Gastrocnemius medialis (tissue), 4 donors: ENCODE data around the gene TMEM39A. TPM values are rescaled to one million over a fixed set of nuclear protein-coding genes. Genes with fewer than 3 reads are reported as not detected.

Experiments used
- ATAC-seq, 2 donors: fragments of 150-250 bp; one replicate each; pipeline ENCODE4 v1.9.1; 2016
- DNase-seq, 2 donors: peaks; one replicate each; pipeline ENCODE4 v3.0.0-alpha.2; 2019
- H3K27ac ChIP-seq, 4 donors: fragments of 200-600 bp; sonication (generic); 1 replicate in 1 of 4; 2 replicates in 3 of 4; pipeline ENCODE4 v1.5.1; 2016 to 2018; ENCODE audit warnings: mild to moderate bottlenecking in 2 of 4, moderate library complexity in 1 of 4
- H3K27me3 ChIP-seq, 3 donors: fragments of 200-600 bp; sonication (generic) in 2 of 3; 1 replicate in 1 of 3; 2 replicates in 2 of 3; pipeline versions ENCODE4 v1.5.1 to v1.6.0; 2016 to 2019; ENCODE audit warnings: mild to moderate bottlenecking in 1 of 3, moderate library complexity in 1 of 3
- H3K36me3 ChIP-seq, 2 donors: fragments of 200-600 bp; sonication (generic) in 1 of 2; one replicate each; pipeline ENCODE4 v1.5.1; 2017 to 2018
- H3K4me1 ChIP-seq, 2 donors: fragments of 200-600 bp; sonication (generic) in 1 of 2; one replicate each; pipeline ENCODE4 v1.5.1; 2016 to 2017; ENCODE audit warnings: mild to moderate bottlenecking in 2 of 2
- H3K4me3 ChIP-seq, 4 donors: fragments of 200-600 bp; sonication (generic) in 3 of 4; 1 replicate in 1 of 4; 2 replicates in 3 of 4; pipeline ENCODE4 v1.5.1; 2016 to 2019; ENCODE audit warnings: mild to moderate bottlenecking in 2 of 4
- H3K9me3 ChIP-seq, 3 donors: fragments of 200-600 bp; sonication (generic) in 2 of 3; 1 replicate in 1 of 3; 2 replicates in 2 of 3; pipeline ENCODE4 v1.5.1; 2016 to 2019
- POLR2A ChIP-seq, 2 donors: fragments of 450-650 bp; IDR thresholded peaks; one replicate each; pipeline ENCODE4 v1.6.1; 2017; ENCODE audit warnings: antibody characterized with exemption in 2 of 2, mild to moderate bottlenecking in 2 of 2, moderate library complexity in 2 of 2
- in situ Hi-C, 4 donors: fragments of 200-750 bp; cut with MboI; loops; one replicate each; pipeline versions ENCODE4 v1.15.0 to v1.8.0; 2017; ENCODE audit warnings: low sequenced_read_pairs in 4 of 4
- intact Hi-C: fragments of 100-400 bp; cut with DNase I; formaldehyde crosslinking; loops from one replicate; pipeline ENCODE4 v1.15.1; 2023; ENCODE audit warnings: low total_unique reads
- total RNA-seq, 4 donors: library from RNA; depleted of rRNA; stranded (reverse); fragments of >200 nt; gene quantifications; one replicate each; pipeline versions ENCODE4 v1.1.0 to v1.2.3, GENCODE V29; 2016
- TF ChIP-seq, protein P1 (sequence below), 5 experiments: fragments of 450-650 bp in 3 of 5; fragments of 200-600 bp in 2 of 5; sonication (generic) in 2 of 5; IDR thresholded peaks in 4 of 5; conservative IDR thresholded peaks in 1 of 5; 1 replicate in 4 of 5; 2 replicates in 1 of 5; pipeline ENCODE4 v1.5.1; 2016 to 2019; ENCODE audit warnings: antibody characterized with exemption in 5 of 5, mild to moderate bottlenecking in 3 of 5, moderate library complexity in 3 of 5

The TMEM39A gene
- total RNA-seq, 4 donors from 2014 or later, result 9.0 to 21.2 (median 15.5) TPM

DNA sequence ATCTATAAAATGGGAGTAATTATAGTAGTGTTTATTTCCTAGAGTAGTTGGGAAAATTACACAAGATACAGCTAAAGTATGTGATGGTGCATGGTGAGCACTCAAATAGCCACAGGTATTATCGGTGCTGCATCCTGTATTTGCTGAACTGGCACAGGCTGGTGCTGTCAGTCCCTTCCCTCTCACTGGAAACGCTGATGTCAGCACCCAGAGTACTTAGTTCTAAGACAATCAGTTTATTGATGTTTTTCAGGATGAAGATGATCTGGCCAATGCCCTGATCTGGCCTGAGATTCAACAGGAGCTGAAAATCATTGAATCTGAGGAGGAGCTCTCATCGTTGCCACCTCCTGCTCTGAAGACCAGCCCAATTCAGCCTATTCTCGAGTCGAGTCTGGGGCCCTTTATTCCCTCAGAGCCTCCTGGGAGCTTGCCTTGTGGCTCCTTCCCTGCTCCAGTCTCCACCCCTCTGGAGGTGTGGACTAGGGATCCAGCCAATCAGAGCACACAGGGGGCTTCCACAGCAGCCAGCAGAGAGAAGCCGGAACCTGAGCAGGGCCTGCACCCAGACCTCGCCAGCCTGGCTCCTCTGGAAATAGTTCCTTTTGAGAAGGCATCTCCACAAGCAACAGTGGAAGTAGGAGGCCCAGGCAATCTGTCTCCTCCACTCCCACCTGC, 49.7 kb downstream of the TMEM39A start:
- intact Hi-C loops, result no loop called here
- H3K4me3 ChIP-seq, result no peak overlapping the region
- no peaks in the 10 kb centered on the region for H3K4me1 ChIP-seq
- no peaks in the 10 kb centered on the region for H3K27me3 ChIP-seq
- DNase-seq, result no peak
- no peaks in the 10 kb centered on the region for H3K9me3 ChIP-seq
- H3K27ac ChIP-seq, result no peak overlapping the region
- no peak for TF ChIP-seq POLR2A (IDR thresholded peaks at IDR 0.05)
- TF ChIP-seq, protein P1, sequence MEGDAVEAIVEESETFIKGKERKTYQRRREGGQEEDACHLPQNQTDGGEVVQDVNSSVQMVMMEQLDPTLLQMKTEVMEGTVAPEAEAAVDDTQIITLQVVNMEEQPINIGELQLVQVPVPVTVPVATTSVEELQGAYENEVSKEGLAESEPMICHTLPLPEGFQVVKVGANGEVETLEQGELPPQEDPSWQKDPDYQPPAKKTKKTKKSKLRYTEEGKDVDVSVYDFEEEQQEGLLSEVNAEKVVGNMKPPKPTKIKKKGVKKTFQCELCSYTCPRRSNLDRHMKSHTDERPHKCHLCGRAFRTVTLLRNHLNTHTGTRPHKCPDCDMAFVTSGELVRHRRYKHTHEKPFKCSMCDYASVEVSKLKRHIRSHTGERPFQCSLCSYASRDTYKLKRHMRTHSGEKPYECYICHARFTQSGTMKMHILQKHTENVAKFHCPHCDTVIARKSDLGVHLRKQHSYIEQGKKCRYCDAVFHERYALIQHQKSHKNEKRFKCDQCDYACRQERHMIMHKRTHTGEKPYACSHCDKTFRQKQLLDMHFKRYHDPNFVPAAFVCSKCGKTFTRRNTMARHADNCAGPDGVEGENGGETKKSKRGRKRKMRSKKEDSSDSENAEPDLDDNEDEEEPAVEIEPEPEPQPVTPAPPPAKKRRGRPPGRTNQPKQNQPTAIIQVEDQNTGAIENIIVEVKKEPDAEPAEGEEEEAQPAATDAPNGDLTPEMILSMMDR (IDR thresholded peaks at IDR 0.05 in 4 of 5, conservative IDR thresholded peaks at IDR 0.05 in 1 of 5), result no peak
- in situ Hi-C loops, result no loop called here
- no peaks in the 10 kb centered on the region for H3K36me3 ChIP-seq
- no peak for ATAC-seq

DNA sequence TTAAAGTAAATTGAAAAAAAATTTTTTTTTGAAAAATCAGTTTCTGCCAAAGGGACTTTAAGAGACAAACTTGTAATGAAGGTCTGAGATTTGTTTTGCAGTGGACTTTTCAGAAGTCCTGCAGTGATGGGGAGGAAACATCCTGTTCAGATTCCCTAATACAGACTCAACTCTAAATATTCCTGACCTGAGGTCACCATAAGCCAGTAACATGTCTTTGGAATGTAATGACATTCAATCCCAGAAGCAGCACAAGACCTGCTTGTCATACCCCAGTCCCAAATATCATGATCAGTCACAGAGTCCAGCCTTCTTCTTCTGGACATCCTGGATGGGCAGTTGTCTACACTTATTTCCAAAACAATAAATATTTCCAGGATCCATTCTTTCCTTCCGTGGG, 53.6 kb downstream of the TMEM39A start:
- intact Hi-C loops (no loop called here), in situ Hi-C loops (no loop called here)
- H3K4me3 ChIP-seq, result no peak overlapping the region
- no peaks in the 10 kb centered on the region for H3K4me1 ChIP-seq
- H3K36me3 ChIP-seq, result no peaks in the 10 kb centered on the region
- no peaks in the 10 kb centered on the region for H3K9me3 ChIP-seq
- DNase-seq, result no peak
- H3K27me3 ChIP-seq, result no peaks in the 10 kb centered on the region
- TF ChIP-seq, protein P1 (IDR thresholded peaks at IDR 0.05 in 4 of 5, conservative IDR thresholded peaks at IDR 0.05 in 1 of 5), result no peak
- no peak for TF ChIP-seq POLR2A (IDR thresholded peaks at IDR 0.05)
- H3K27ac ChIP-seq, result no peak overlapping the region
- ATAC-seq, result no peak

DNA sequence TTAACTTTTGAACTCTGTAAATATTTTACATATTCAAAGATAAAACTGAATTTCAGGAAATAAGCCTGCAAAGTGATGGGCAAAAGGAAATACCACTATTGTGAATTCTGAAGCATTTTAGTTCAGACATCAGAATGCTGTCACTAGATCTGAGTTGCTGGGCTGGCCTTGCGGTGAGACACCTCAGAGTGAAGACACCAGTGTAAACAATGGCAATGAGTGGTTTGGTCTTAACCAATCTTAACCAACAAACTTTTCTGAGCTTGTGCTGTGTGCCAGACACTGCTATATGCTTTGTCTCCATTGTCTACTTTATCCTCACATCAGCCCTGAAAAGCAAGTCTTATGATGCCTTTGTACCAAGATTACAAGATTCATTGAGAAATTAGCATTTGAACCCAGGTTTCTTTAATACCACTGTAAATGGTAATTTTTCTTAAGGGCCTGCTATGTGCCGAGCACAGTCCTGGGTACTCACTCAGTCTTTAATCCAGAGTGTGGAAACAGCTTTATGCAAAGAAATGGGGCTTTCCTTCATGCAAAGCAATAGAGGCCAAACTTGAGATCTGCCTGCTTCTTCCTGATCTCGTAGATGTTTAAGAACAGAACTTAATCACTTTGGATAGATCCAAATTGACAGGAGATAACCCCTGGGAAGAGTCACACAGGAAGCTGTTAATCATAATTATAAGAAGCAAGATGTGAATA, 55.0 kb downstream of the TMEM39A start:
- Histone ChIP-seq H3K9me3 (no peaks in the 10 kb centered on the region), H3K4me3 (no peak overlapping the region), H3K27me3 (no peaks in the 10 kb centered on the region), H3K27ac (no peak overlapping the region), H3K4me1 (no peaks in the 10 kb centered on the region), H3K36me3 (no peaks in the 10 kb centered on the region)
- in situ Hi-C loops, result no loop called here
- DNase-seq, result no peak
- intact Hi-C loops, result no loop called here
- TF ChIP-seq, protein P1 (IDR thresholded peaks at IDR 0.05 in 4 of 5, conservative IDR thresholded peaks at IDR 0.05 in 1 of 5), result no peak
- no peak for TF ChIP-seq POLR2A (IDR thresholded peaks at IDR 0.05)
- no peak for ATAC-seq

DNA sequence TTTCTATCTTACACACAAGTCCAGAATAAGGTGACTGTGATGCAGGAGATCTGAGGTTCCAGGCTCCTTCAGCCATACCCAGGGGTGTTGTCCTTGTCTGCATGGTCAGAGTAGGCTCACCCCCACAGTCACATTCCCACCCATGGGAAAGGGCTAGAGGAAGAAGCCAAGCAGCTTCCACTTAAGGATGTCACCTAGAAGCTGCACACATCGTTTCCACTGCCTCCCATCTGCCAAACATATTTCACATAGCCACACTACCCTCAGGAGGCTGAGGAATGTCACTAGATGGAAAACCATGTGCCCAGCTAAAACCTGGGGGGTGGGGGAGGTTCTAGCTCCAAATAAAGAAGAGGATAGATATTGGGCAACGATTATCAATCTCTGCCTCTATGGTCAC, 58.1 kb downstream of the TMEM39A start:
- H3K27ac ChIP-seq, result no peak overlapping the region
- in situ Hi-C loops, result no loop called here
- ATAC-seq, result no peak
- peaks cover 0 to 3% of the 10 kb centered on the region in 2 donors for H3K36me3 ChIP-seq
- no peaks in the 10 kb centered on the region for H3K27me3 ChIP-seq
- intact Hi-C loops, result no loop called here
- no peaks in the 10 kb centered on the region for H3K4me1 ChIP-seq
- no peaks in the 10 kb centered on the region for H3K9me3 ChIP-seq
- H3K4me3 ChIP-seq, result no peak overlapping the region
- TF ChIP-seq POLR2A (IDR thresholded peaks at IDR 0.05), result no peak
- TF ChIP-seq, protein P1 (IDR thresholded peaks at IDR 0.05 in 4 of 5, conservative IDR thresholded peaks at IDR 0.05 in 1 of 5), result no peak
- DNase-seq, result no peak
